ENCODE measurements around the gene TAF1D.

TAF1D gene

GRCh38 chr11:93724089-93724488 lies 17.2 kb downstream of the TAF1D start:
- Mint-ChIP-seq H3K4me3 (no peak overlapping the region), H3K27ac (no peak overlapping the region), H3K4me1 (no peaks in the 10 kb centered on the region), H3K27me3 (ENCODE audit: low read depth) (no peaks in the 10 kb centered on the region), H3K36me3 (ENCODE audit: low read depth) (peaks cover 60% of the 10 kb centered on the region), H3K9me3 (no peaks in the 10 kb centered on the region)
- TF ChIP-seq CTCF (IDR thresholded peaks at IDR 0.05; ENCODE audit: unreplicated experiment in 3 of 3) = no peak

GRCh38 chr11:93720522-93720921 lies 20.8 kb downstream of the TAF1D start:
- H3K4me3 Mint-ChIP-seq = no peak overlapping the region
- no peaks in the 10 kb centered on the region for H3K4me1 Mint-ChIP-seq
- H3K9me3 Mint-ChIP-seq = no peaks in the 10 kb centered on the region
- no peak overlapping the region for H3K27ac Mint-ChIP-seq
- no peaks in the 10 kb centered on the region for H3K27me3 Mint-ChIP-seq (ENCODE audit: low read depth)
- no peak for TF ChIP-seq CTCF (IDR thresholded peaks at IDR 0.05; ENCODE audit: unreplicated experiment in 3 of 3)
- H3K36me3 Mint-ChIP-seq (ENCODE audit: low read depth) = peaks cover 58% of the 10 kb centered on the region

GRCh38 chr11:93719310-93719709 lies 22.0 kb downstream of the TAF1D start:
- Mint-ChIP-seq H3K4me1 (no peaks in the 10 kb centered on the region), H3K27ac (no peak overlapping the region), H3K4me3 (no peak overlapping the region), H3K36me3 (ENCODE audit: low read depth) (peaks cover 63% of the 10 kb centered on the region), H3K9me3 (no peaks in the 10 kb centered on the region), H3K27me3 (ENCODE audit: low read depth) (no peaks in the 10 kb centered on the region)
- TF ChIP-seq CTCF (IDR thresholded peaks at IDR 0.05; ENCODE audit: unreplicated experiment in 3 of 3) = no peak

GRCh38 chr11:93718057-93718563 lies 23.2 kb downstream of the TAF1D start:
- Mint-ChIP-seq H3K27ac (no peak overlapping the region), H3K27me3 (ENCODE audit: low read depth) (no peaks in the 10 kb centered on the region), H3K9me3 (no peaks in the 10 kb centered on the region), H3K4me3 (no peak overlapping the region), H3K4me1 (no peaks in the 10 kb centered on the region), H3K36me3 (ENCODE audit: low read depth) (peaks cover 66% of the 10 kb centered on the region)
- TF ChIP-seq CTCF (IDR thresholded peaks at IDR 0.05; ENCODE audit: unreplicated experiment in 3 of 3) = no peak

GRCh38 chr11:93717501-93717900 lies 23.8 kb downstream of the TAF1D start:
- Mint-ChIP-seq H3K4me3 (no peak overlapping the region), H3K4me1 (no peaks in the 10 kb centered on the region), H3K36me3 (ENCODE audit: low read depth) (peaks cover 68% of the 10 kb centered on the region), H3K9me3 (no peaks in the 10 kb centered on the region), H3K27ac (no peak overlapping the region), H3K27me3 (ENCODE audit: low read depth) (no peaks in the 10 kb centered on the region)
- no peak for TF ChIP-seq CTCF (IDR thresholded peaks at IDR 0.05; ENCODE audit: unreplicated experiment in 3 of 3)

- H3K27ac Mint-ChIP-seq = no peak overlapping the region
Measured at GRCh38 chr11:93715797-93716396, 25.4 kb downstream of the TAF1D start.

More at GRCh38 chr11:93715797-93716396, 25.4 kb downstream of the TAF1D start:
- H3K9me3 Mint-ChIP-seq = peaks cover 7% of the 10 kb centered on the region
- H3K4me1 Mint-ChIP-seq = no peaks in the 10 kb centered on the region
- H3K36me3 Mint-ChIP-seq (ENCODE audit: low read depth) = peaks cover 68% of the 10 kb centered on the region
- no peak for TF ChIP-seq CTCF (IDR thresholded peaks at IDR 0.05; ENCODE audit: unreplicated experiment in 3 of 3)
- no peaks in the 10 kb centered on the region for H3K27me3 Mint-ChIP-seq (ENCODE audit: low read depth)
- H3K4me3 Mint-ChIP-seq = no peak overlapping the region

Data from nephron (organoid).